Endothelial cell of umbilical vein (primary cell): ENCODE measurements around the gene SYAP1. TPM values are rescaled to one million over a fixed set of nuclear protein-coding genes. Genes with fewer than 3 reads are reported as not detected.

Experiments used
- BruUV-seq: library from RNA; stranded (reverse); fragments of 400-500 nt; replicated peaks from 2 replicates; lab custom pipeline; 2021; lab: Mats Ljungman, UMichigan
- CTCF ChIA-PET: fragments of 300-600, 350-600 bp; sonication (Branson Sonifier 250); formaldehyde crosslinking; loops from one replicate; lab custom pipeline; 2021; ENCODE audit warnings: antibody characterized with exemption, inconsistent platforms; lab: Charles Lee
- POLR2A ChIA-PET: fragments of 300-600, 350-600 bp; sonication (Branson Sonifier 250); formaldehyde crosslinking; loops from one replicate; lab custom pipeline; 2021; ENCODE audit warnings: antibody characterized with exemption, inconsistent platforms; lab: Charles Lee
- DNase-seq: peaks from one replicate; pipeline ENCODE4 v3.0.0-alpha.2; 2011; ENCODE audit warnings: low read depth, low spot score
- FAIRE-seq: peaks from 2 replicates; lab custom pipeline; 2011; peaks lifted over from hg19 to GRCh38; lab: Jason Lieb, UNC
- H2AFZ ChIP-seq: 2 replicates; pipeline ENCODE4 v1.6.0; 2012; ENCODE audit warnings: low read depth, low read length, control low read depth, inconsistent platforms
- H3K27ac ChIP-seq: 2 replicates; pipeline ENCODE4 v1.5.1; 2011; ENCODE audit warnings: low read depth, mild to moderate bottlenecking, control low read depth, low read length, moderate library complexity; ENCODE audit not compliant: insufficient read depth
- H3K27me3 ChIP-seq, 2 experiments: 2 replicates each; pipeline versions ENCODE4 v1.6.0 to v1.6.1; 2011; ENCODE audit warnings: low read length in 2 of 2, mixed read lengths in 1 of 2; ENCODE audit not compliant: control insufficient read depth in 2 of 2, insufficient read depth in 2 of 2
- H3K36me3 ChIP-seq, 2 experiments: 2 replicates in 1 of 2; 3 replicates in 1 of 2; pipeline ENCODE4 v1.5.1; 2011; ENCODE audit warnings: low read length in 2 of 2, mild to moderate bottlenecking in 1 of 2, moderate library complexity in 1 of 2; ENCODE audit not compliant: control insufficient read depth in 2 of 2, insufficient read depth in 2 of 2; ENCODE audit errors: extremely low read depth in 1 of 2
- H3K4me1 ChIP-seq: 3 replicates; pipeline ENCODE4 v1.5.1; 2011; ENCODE audit warnings: mild to moderate bottlenecking, low read length; ENCODE audit not compliant: control insufficient read depth, insufficient read depth; ENCODE audit errors: extremely low read depth
- H3K4me2 ChIP-seq: 2 replicates; pipeline ENCODE4 v1.6.1; 2011; ENCODE audit warnings: low read length, control low read depth, mixed read lengths; ENCODE audit not compliant: insufficient read depth
- H3K4me3 ChIP-seq, 3 experiments: fragments of 200-600 bp in 1 of 3; sonication (generic), shearing (Covaris generic) in 1 of 3; replicated peaks in 1 of 3; 2 replicates each; pipeline ENCODE4 v1.5.1; 2011 to 2016; ENCODE audit warnings: control low read depth in 3 of 3, low read length in 3 of 3, mild to moderate bottlenecking in 2 of 3, inconsistent platforms in 1 of 3, low read depth in 1 of 3, moderate library complexity in 1 of 3; ENCODE audit not compliant: insufficient read depth in 1 of 3
- H3K79me2 ChIP-seq: 2 replicates; pipeline ENCODE4 v1.6.0; 2012; ENCODE audit warnings: low read length, inconsistent platforms; ENCODE audit not compliant: control insufficient read depth, insufficient read depth
- H3K9ac ChIP-seq: replicated peaks from 2 replicates; pipeline ENCODE3; 2011; ENCODE audit warnings: low read length, control low read depth; ENCODE audit not compliant: insufficient read depth; ENCODE audit errors: extremely low read depth
- H3K9me1 ChIP-seq: replicated peaks from 3 replicates; pipeline ENCODE4 v1.6.0; 2011; ENCODE audit warnings: mild to moderate bottlenecking, low read length; ENCODE audit not compliant: control insufficient read depth, insufficient read depth; ENCODE audit errors: extremely low read depth
- H3K9me3 ChIP-seq: replicated peaks from 2 replicates; pipeline ENCODE4 v1.5.1; 2012; ENCODE audit warnings: low read length, inconsistent platforms; ENCODE audit not compliant: control insufficient read depth, insufficient read depth
- H4K20me1 ChIP-seq: replicated peaks from 2 replicates; pipeline ENCODE3; 2011; ENCODE audit warnings: mild to moderate bottlenecking, low read length; ENCODE audit not compliant: control insufficient read depth, insufficient read depth; ENCODE audit errors: extremely low read depth
- EZH2 ChIP-seq: IDR thresholded peaks from 2 replicates; pipeline ENCODE4 v1.6.1; 2012; ENCODE audit warnings: borderline replicate concordance, low read depth, mild to moderate bottlenecking, moderate library complexity, low read length, inconsistent platforms; ENCODE audit not compliant: severe bottlenecking
- FOS ChIP-seq: IDR thresholded peaks from 2 replicates; pipeline ENCODE4 v1.6.1; 2011; ENCODE audit warnings: mild to moderate bottlenecking, low read length, moderate library complexity, borderline replicate concordance; ENCODE audit not compliant: insufficient read depth
- GATA2 ChIP-seq: IDR thresholded peaks from 2 replicates; pipeline ENCODE4 v1.7.0; 2011; ENCODE audit warnings: low read depth, mild to moderate bottlenecking, moderate library complexity, mixed read lengths, low read length; ENCODE audit not compliant: insufficient read length, insufficient read depth
- JUN ChIP-seq: IDR thresholded peaks from 2 replicates; pipeline ENCODE4 v1.6.1; 2011; ENCODE audit warnings: borderline replicate concordance, low read depth; ENCODE audit not compliant: insufficient read length, insufficient read depth
- MYC ChIP-seq: IDR thresholded peaks from one replicate; pipeline ENCODE4 v1.6.1; 2011; ENCODE audit warnings: mild to moderate bottlenecking, low read depth, low read length
- POLR2A ChIP-seq: IDR thresholded peaks from 2 replicates; pipeline ENCODE4 v1.6.1; 2012; ENCODE audit warnings: low read depth, mild to moderate bottlenecking, control low read depth, low read length
- POLR2AphosphoS5 ChIP-seq: IDR thresholded peaks from 2 replicates; pipeline ENCODE4 v1.6.1; 2012; ENCODE audit warnings: low read depth, mild to moderate bottlenecking, control low read depth, low read length, moderate library complexity; ENCODE audit not compliant: insufficient read depth
- dilution Hi-C: fragments of 300-500 bp; cut with MboI; formaldehyde crosslinking; loops from one replicate; pipeline ENCODE4 v1.15.0; 2019; ENCODE audit warnings: low sequenced_read_pairs; ENCODE audit not compliant: extremely low pct_ligation_motif_present
- intact Hi-C: fragments of 100-400 bp; cut with micrococcal nuclease; formaldehyde crosslinking; loops from one replicate; pipeline ENCODE4 v1.10.0; 2022
- polyA plus RNA-seq, 4 experiments: library from polyadenylated mRNA; depleted of rRNA in 3 of 4; stranded (reverse) in 3 of 4; unstranded in 1 of 4; fragments of >200 nt; gene quantifications; 2 replicates each; pipeline versions ENCODE4 v1.2.1 to v1.2.3, GENCODE V29; 2011 to 2012; ENCODE audit warnings: missing spikeins in 1 of 4
- total RNA-seq: library from RNA; stranded (reverse); gene quantifications from 2 replicates; pipeline ENCODE4 v1.2.3, GENCODE V29; 2021
- TF ChIP-seq, protein P1 (sequence below), 2 donors: IDR thresholded peaks; 1 replicate in 1 of 2; 2 replicates in 1 of 2; pipeline ENCODE4 v1.5.1; 2011; ENCODE audit warnings: low read length in 2 of 2, mild to moderate bottlenecking in 2 of 2, moderate library complexity in 2 of 2, control low read depth in 1 of 2, inconsistent platforms in 1 of 2, low read depth in 1 of 2; ENCODE audit not compliant: insufficient read depth in 1 of 2; ENCODE audit errors: extremely low read depth in 1 of 2
- TF ChIP-seq, protein P2 (sequence below): IDR thresholded peaks from 2 replicates; pipeline ENCODE4 v1.6.1; 2011; ENCODE audit not compliant: insufficient read depth, insufficient read length

SYAP1 gene
- total and polyA plus RNA-seq, 2 donors (not counting 3 experiments of a cell fraction or from before 2014, with no cell fraction given) = 3.4 to 21.9 TPM

DNA sequence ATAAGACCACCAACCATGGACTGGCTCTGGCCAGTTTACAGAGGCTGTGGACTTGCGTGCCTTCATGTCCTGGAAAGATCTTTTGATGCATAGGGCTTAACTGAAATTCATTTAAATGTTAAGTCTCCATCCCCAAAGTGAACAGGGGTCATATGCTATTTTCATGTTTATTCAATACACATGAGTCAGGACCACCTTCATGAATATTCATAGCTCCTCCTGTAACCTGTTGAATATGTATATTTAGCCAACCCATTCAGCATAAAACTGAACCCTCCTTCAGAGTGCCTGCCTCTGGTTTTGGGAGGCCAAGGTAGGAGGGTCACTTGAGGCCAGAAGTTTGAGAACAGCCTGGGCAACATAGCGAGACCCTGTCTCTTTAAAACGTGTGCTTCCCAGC lies 14.0 kb upstream of the SYAP1 start:
- POLR2A ChIA-PET = no interaction called here
- Histone ChIP-seq H3K4me2 (no peak overlapping the region), H3K9me3 (no peaks in the 10 kb centered on the region), H3K27me3 (no peaks in the 10 kb centered on the region), H3K36me3 (no peaks in the 10 kb centered on the region), H3K27ac (no peak overlapping the region), H3K4me1 (no peaks in the 10 kb centered on the region), H3K9ac (no peak overlapping the region), H3K79me2 (peaks cover 2% of the 10 kb centered on the region), H4K20me1 (no peaks in the 10 kb centered on the region), H3K9me1 (no peaks in the 10 kb centered on the region), H3K4me3 (no peak overlapping the region), H2AFZ (no peak overlapping the region)
- FAIRE-seq (no peak), DNase-seq (no peak)
- intact Hi-C loops (no loop called here), dilution Hi-C loops (no loop called here)
- CTCF ChIA-PET = no interaction called here
- BruUV-seq = no TSS peak
- TF ChIP-seq FOS (no peak), GATA2 (no peak), MYC (no peak), POLR2AphosphoS5 (no peak), POLR2A (no peak), EZH2 (no peak), JUN (no peak)
- TF ChIP-seq, protein P1, sequence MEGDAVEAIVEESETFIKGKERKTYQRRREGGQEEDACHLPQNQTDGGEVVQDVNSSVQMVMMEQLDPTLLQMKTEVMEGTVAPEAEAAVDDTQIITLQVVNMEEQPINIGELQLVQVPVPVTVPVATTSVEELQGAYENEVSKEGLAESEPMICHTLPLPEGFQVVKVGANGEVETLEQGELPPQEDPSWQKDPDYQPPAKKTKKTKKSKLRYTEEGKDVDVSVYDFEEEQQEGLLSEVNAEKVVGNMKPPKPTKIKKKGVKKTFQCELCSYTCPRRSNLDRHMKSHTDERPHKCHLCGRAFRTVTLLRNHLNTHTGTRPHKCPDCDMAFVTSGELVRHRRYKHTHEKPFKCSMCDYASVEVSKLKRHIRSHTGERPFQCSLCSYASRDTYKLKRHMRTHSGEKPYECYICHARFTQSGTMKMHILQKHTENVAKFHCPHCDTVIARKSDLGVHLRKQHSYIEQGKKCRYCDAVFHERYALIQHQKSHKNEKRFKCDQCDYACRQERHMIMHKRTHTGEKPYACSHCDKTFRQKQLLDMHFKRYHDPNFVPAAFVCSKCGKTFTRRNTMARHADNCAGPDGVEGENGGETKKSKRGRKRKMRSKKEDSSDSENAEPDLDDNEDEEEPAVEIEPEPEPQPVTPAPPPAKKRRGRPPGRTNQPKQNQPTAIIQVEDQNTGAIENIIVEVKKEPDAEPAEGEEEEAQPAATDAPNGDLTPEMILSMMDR (IDR thresholded peaks at IDR 0.05; ENCODE audit: extremely low read depth in 1 of 2, insufficient read depth in 1 of 2, low read depth in 1 of 2, low read length in 2 of 2) = no peak
- TF ChIP-seq, protein P2, sequence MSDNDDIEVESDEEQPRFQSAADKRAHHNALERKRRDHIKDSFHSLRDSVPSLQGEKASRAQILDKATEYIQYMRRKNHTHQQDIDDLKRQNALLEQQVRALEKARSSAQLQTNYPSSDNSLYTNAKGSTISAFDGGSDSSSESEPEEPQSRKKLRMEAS = no peak
